ENCODE measurements around the gene USP2.
"Not testable (repeated sequence)": the region's sequence is repeated elsewhere in the genome, so short reads cannot be mapped to it uniquely, and the experiment has no call there.

Gene USP2

DNA sequence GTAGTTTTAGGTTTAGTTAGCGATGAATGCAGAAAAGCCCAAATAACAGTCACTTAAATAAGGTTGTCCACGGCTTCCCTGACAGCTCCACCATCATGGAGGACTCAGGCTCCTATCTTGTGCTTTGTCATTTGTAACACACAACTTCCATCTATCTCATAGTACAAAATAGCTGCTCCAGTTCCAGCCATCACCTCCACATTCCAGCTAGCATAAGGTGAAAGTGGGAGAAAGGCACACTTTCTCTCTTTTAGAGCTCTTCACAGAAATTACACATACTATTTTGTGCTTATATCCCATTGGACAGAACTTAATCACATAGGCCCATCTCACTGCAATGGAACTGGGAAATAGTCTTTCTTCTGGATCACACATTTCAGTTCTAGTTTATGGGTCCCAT lies 32.8 kb upstream of the USP2 start:
- no peak for TF ChIP-seq CTCF (IDR thresholded peaks at IDR 0.05; ENCODE audit: low read length, missing control alignments)
- no peak for DNase-seq (ENCODE audit: low read depth)
- H3K4me3 ChIP-seq (replicated peaks; ENCODE audit: low read depth, low read length) = no peak overlapping the region

DNA sequence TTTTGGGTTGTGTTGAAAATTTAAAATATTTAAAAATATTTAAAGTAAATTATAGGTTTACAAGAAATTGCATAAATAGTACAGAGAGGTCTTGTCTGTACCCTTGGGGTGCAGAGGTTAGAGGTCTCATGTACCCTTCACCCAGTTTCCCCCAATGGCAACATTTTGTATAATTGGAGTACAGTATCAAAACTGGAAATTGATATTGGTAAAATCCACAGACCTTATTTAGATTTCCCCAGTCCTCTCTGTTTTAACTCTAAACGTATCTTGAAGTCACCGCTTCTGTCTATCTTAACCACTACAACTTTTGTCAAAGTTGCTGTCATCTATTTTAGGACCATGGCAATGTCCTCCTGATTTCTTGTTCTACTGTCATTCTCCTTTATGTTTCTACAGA lies 30.6 kb upstream of the USP2 start:
- no peak overlapping the region for H3K4me3 ChIP-seq (replicated peaks; ENCODE audit: low read depth, low read length)
- TF ChIP-seq CTCF (IDR thresholded peaks at IDR 0.05; ENCODE audit: low read length, missing control alignments) = no peak
- DNase-seq (ENCODE audit: low read depth) = no peak

- no peak overlapping the region for H3K4me3 ChIP-seq (replicated peaks; ENCODE audit: low read depth, low read length)
- no peak for TF ChIP-seq CTCF (IDR thresholded peaks at IDR 0.05; ENCODE audit: low read length, missing control alignments)
- no peak for DNase-seq (ENCODE audit: low read depth)
Observed at GRCh38 chr11:119410501-119410900, 29.0 kb upstream of the USP2 start.

DNA sequence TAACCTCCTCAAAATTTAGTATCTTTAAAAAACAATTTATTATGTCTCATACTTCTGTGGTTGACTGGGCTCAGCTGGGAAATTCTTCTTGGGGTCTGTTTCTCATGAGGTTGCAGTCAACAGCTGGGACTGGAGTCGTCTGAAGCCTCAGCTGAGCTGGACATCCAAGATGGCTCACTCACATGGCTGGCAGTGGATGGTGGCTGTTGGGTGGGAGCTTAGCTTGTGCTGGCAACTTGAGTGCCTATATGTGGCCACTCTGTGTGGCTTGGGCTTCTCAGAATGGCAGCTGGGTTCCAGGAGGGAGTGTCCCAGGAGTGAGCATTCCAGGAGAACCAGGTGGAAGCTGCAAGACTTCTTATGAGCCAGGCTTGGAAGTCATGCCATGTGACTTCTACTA lies 28.2 kb upstream of the USP2 start:
- H3K4me3 ChIP-seq (replicated peaks; ENCODE audit: low read depth, low read length) = no peak overlapping the region
- no peak for TF ChIP-seq CTCF (IDR thresholded peaks at IDR 0.05; ENCODE audit: low read length, missing control alignments)
- no peak for DNase-seq (ENCODE audit: low read depth)

DNA sequence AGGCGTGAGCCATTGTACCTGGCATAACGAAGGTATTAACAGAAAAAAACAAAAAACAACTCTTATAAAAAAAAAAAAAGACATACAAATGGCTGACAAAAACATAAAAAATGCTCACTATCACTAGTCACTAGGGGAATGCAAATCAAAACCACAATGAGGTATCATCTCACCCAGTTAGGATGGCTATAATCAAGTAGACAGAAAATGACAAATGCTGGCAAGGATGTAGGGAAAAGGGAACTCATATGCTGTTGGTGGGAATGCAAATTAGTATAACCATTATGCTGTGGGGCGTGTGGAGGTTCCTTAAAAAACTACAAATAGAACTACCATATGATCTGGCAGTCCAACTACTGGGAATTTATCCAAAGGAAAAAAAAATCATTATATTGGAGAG lies 24.5 kb upstream of the USP2 start:
- TF ChIP-seq CTCF (IDR thresholded peaks at IDR 0.05; ENCODE audit: low read length, missing control alignments) = no peak
- no peak overlapping the region for H3K4me3 ChIP-seq (replicated peaks; ENCODE audit: low read depth, low read length)
- DNase-seq (ENCODE audit: low read depth) = no peak

DNA sequence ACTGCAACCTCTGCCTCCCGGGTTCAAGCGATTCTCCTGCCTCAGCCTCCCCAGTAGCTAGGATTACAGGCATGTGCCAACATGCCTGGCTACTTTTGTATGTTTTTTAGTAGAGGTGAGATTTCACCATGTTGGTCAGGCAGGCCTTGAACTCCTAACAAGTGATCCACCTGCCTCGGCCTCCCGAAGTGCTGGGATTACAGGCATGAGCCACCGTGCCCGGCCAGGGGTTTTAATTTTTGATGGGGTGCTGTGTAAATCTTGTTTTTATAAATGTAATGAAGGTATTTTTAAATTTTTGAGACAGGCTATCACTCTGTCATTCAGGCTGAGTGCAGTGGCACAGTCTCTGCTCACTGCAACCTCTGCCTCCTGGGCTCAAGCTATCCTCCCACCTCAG lies 24.0 kb upstream of the USP2 start:
- H3K4me3 ChIP-seq (replicated peaks; ENCODE audit: low read depth, low read length); DNase-seq (ENCODE audit: low read depth): not testable (repeated sequence)

GRCh38 chr11:119404872-119405271 lies 23.4 kb upstream of the USP2 start:
- no peak overlapping the region for H3K4me3 ChIP-seq (replicated peaks; ENCODE audit: low read depth, low read length)
- TF ChIP-seq CTCF (IDR thresholded peaks at IDR 0.05; ENCODE audit: low read length, missing control alignments) = no peak
- no peak for DNase-seq (ENCODE audit: low read depth)

- no peak for TF ChIP-seq CTCF (IDR thresholded peaks at IDR 0.05; ENCODE audit: low read length, missing control alignments)
- no peak overlapping the region for H3K4me3 ChIP-seq (replicated peaks; ENCODE audit: low read depth, low read length)
- DNase-seq (ENCODE audit: low read depth) = no peak
Observed at GRCh38 chr11:119403021-119403420, 21.5 kb upstream of the USP2 start.
